Globus pallidus (tissue), 1 donor: Measurements from ENCODE around the gene CCDC27.
A peak's percentile ranks its signal among the peaks of the same experiment; 100 is the strongest.
"Not testable (repeated sequence)": the region's sequence is repeated elsewhere in the genome, so short reads cannot be mapped to it uniquely, and the experiment has no call there.

Experiments used
- DNase-seq: peaks from one replicate; pipeline ENCODE4 v3.0.0-alpha.2; 2015; ENCODE audit warnings: low spot score

CCDC27 gene

GRCh38 chr1:3736708-3737107, 15.5 kb upstream of the CCDC27 start:
- DNase-seq: no peak

DNA sequence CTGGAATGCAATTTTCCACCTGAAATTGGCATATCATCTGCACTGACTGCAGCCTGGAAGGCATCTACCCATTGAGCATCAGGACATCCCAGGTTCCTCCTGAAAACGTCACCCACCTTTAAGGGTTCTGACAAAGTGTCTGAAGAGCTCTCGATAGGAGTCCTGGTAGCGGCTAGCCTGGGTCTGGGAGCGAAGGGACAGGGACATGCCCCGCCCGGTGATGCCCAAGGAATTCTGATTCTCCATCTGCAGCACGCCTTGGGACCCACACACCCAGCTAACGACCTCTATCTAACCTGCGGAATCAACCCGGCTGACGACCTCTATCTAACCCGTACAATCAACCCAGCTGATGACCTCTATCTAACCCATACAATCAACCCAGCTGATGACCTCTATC, 13.3 kb upstream of the CCDC27 start:
- no peak for DNase-seq

GRCh38 chr1:3740042-3740441, 12.2 kb upstream of the CCDC27 start:
- DNase-seq: peak; percentile 35

GRCh38 chr1:3740752-3741151, 11.5 kb upstream of the CCDC27 start:
- DNase-seq: no peak

- no peak for DNase-seq
Observed at GRCh38 chr1:3741566-3742438, 10.4 kb upstream of the CCDC27 start.

DNA sequence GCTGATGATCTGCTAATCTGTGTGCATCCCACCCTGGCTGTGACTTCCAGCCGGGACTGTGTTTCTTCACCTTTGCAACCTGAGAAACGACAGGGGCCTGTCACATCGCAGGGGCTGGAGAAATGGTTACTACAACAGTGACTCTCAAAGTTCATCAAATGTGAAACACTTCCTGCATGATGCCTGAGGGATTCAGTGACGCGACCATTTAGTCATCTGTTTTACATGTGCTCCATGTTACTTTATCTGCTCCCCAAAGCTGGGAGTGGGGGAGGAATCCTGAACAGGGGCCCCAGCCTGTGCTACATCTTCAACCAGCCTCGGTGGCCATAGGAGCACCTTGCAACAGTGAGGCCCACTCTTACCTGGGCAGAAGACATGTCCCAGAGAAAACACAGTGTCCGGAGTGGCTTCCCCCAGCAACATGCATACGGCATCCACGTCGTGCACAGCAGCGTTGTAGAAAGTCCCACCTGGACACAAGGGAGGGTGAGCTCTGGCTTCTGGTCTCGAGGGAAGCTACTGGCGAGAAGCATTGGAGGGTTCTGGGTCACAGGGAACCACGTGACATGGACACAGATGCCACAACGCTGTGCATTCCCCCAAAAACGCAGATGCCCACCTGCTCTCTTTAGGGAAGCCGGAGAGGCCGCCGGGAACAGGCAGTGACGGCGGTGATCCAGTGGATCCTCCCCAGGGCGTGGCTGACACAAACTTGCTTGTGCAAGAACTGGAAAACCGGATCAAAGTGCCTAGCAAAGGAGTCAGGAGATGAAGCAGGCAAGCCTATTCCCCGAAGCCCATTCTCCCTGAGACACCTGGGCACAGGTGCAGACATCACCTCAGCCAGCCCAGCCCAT, 9.6 kb upstream of the CCDC27 start:
- DNase-seq: no peak

GRCh38 chr1:3743421-3743820, 8.8 kb upstream of the CCDC27 start:
- no peak for DNase-seq

DNA sequence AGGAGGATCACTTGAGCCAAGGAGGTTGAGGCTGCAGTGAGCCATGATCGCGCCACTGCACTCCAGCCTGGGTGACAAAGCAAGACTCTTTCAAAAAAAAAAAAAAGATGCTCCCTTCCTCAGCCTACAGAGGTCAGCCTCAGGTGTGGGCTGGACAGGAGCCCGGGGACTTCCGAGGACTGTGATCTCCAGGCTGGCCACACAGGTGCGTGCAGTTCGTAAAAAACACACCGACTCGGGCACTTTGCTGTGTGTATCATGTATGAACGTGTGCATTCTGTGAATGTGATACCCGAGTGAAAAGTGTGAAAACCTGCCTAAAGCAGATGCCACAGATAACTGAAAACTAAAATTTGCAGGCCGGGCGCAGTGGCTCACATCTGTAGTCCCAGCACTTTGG, 8.4 kb upstream of the CCDC27 start:
- no peak for DNase-seq

- DNase-seq: no peak
Observed at GRCh38 chr1:3744646-3745045, 7.6 kb upstream of the CCDC27 start.

DNA sequence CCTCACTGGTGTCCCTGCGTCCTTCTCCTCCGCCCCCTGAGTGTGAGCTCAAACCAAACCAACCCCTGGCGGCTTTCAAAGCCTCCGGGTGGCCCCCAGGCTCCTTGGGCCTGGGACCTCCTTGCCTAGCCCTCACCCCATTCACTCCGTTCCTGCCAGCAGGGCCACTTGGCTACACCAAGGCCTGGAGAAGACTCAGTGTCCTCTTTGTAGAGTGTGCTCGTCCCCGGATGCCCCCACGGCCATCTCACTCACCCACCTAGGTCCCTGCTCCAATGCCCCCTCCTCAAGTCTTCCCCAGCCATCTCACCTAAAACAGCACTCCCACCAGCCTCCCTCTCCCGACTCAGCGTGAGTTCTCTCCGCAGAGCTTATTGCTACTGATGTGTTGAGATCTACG, 7.2 kb upstream of the CCDC27 start:
- no peak for DNase-seq

DNA sequence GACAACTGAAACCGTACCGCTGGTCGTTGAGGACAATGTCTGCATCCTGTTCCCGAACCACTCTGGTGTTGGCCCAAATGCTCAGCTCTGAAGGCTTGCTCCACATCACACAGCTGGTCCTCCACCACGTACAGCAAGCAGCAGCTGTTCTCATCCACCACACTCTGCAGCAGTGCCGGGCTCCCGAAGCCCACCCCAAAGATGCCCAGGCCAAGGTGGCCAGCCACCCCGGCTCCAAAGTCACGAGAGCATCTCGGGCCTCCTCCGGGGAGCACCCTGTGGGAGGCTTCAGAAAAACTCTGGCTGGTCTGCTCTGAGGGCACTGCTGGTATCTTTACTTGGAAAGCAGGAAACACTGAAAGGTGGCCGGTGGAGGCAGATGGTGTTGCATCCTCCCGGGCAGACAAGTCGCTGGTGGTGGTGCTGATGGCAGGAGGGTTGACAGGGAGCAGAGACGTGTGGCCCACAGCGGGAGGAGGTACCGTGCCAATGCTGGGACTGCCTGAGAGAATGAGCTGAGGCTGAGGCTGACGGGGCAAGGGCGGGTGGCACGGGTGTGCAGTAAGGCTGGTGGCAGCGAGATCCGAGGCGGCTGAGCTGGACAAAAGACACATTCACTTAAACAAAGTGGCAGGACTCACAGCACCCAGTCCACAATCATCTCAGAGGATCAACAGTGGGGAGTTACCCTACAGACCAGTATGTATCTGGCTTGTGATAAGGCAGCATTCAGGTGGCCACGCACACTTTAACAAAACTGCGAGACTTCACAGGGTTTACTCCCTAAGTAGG, 6.5 kb upstream of the CCDC27 start:
- DNase-seq: peak; percentile 57

- DNase-seq: no peak
Observed at GRCh38 chr1:3746389-3746829, 5.8 kb upstream of the CCDC27 start.

DNA sequence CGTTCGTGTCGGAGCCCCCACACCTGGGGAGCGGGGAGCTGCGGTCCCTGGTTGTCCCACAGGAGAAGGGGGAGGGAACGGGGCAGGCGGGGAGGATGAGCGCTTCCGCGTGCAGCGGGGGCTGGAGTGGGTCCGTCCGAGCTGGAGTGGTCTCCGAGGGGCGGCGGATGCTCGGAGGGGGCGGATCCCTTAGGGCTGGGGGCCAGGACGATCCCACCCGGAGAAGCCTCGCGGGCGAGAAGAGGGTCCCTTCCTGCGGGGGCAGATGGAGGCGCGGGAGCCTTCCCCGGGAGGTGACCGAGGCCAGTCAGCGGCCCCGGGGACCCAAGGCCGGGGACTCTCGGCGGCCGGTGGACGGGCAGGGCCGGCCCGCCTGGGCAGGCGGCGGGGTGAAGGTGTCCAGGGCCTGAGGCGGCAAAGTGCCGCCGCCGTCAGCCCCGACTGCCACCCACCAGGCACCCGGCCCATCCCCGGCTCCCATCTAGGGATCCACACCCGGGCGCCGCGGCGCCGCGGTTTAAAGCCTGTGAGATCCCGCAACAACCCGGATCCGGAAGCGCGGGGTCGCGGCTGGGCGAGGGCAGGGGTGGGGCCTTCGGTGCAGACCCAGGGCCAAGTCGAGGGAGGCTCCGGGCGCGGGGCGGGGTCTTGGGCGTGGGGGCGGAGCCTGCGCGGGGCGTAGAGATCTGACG, 5.3 kb upstream of the CCDC27 start:
- DNase-seq: peak; percentile 84

GRCh38 chr1:3747522-3747848, 4.8 kb upstream of the CCDC27 start:
- DNase-seq: no peak

GRCh38 chr1:3747903-3748302, 4.3 kb upstream of the CCDC27 start:
- no peak for DNase-seq

- not testable (repeated sequence) for DNase-seq
Observed at GRCh38 chr1:3748316-3748900, 3.8 kb upstream of the CCDC27 start.

DNA sequence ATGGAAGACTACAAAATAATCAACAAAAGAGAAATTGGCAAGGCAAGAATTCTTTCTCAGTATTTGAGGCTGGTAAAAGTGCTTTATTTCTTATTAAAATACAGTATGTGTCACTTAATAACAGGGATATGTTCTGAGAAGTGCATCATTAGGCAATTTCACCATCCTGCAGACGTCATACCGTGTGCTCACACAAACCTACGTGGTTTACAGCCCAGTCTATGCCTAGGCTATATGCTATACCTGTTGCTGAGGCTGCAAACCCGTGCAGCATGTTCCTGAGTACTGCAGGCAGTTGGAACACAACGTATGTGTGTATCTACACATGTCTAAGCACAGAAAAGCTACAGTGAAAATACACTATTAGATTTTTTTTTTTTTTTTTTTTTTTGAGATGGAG, 2.7 kb upstream of the CCDC27 start:
- DNase-seq: no peak

DNA sequence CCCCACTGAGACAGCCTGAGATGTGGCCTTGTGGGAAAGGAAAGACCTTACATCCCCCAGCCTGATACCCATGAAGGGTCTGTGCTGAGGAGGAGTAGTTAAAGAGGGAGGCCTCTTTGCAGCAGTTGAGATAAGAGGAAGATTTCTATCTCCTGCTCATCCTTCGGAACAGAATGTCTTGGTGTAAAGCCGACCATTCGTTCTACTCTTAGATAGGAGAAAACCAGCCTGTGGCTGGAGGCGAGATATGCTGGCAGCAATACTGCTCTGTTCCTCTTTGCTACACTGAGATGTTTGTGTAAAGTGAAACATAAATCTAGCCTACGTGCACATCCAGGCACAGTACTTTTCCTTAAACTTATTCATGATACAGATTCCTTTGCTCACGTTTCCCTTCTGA, 1.5 kb upstream of the CCDC27 start:
- DNase-seq: no peak

GRCh38 chr1:3753656-3754454, 1.6 kb downstream of the CCDC27 start:
- DNase-seq: no peak

GRCh38 chr1:3756394-3756793, 4.1 kb downstream of the CCDC27 start:
- DNase-seq: no peak

GRCh38 chr1:3759164-3759563, 6.9 kb downstream of the CCDC27 start:
- DNase-seq: no peak
